Esophagus muscularis mucosa (tissue), 4 donors: ENCODE results near the gene CD79A. TPM values are rescaled to one million over a fixed set of nuclear protein-coding genes. Genes with fewer than 3 reads are reported as not detected.

Experiments used
- DNase-seq: peaks from one replicate; pipeline ENCODE4 v3.0.0-alpha.2; 2017; ENCODE audit errors: extremely low spot score
- H3K27ac ChIP-seq, 4 donors: fragments of 200-600 bp; sonication (generic); replicated peaks in 1 of 4; 1 replicate in 3 of 4; 2 replicates in 1 of 4; pipeline ENCODE4 v1.5.1; 2016 to 2019; ENCODE audit warnings: mild to moderate bottlenecking in 1 of 4
- H3K27me3 ChIP-seq, 4 donors: fragments of 200-600 bp; sonication (generic); one replicate each; pipeline versions ENCODE4 v1.5.1 to v1.6.0; 2016 to 2019
- H3K36me3 ChIP-seq, 4 donors: fragments of 200-600 bp; sonication (generic); one replicate each; pipeline ENCODE4 v1.5.1; 2016 to 2019
- H3K4me1 ChIP-seq, 4 donors: fragments of 200-600 bp; sonication (generic); one replicate each; pipeline ENCODE4 v1.5.1; 2016 to 2019
- H3K4me3 ChIP-seq, 4 donors: fragments of 200-600 bp; sonication (generic); 1 replicate in 2 of 4; 2 replicates in 2 of 4; pipeline ENCODE4 v1.5.1; 2016 to 2019; ENCODE audit warnings: mild to moderate bottlenecking in 4 of 4, moderate library complexity in 1 of 4
- H3K9me3 ChIP-seq, 4 donors: fragments of 200-600 bp; sonication (generic); 1 replicate in 3 of 4; 2 replicates in 1 of 4; pipeline ENCODE4 v1.5.1; 2016 to 2019
- CTCF ChIP-seq, 3 experiments: fragments of 200-600 bp in 2 of 3; fragments of 450-650 bp in 1 of 3; sonication (generic) in 2 of 3; IDR thresholded peaks; one replicate each; pipeline ENCODE4 v1.5.1; 2017 to 2019; ENCODE audit warnings: antibody characterized with exemption in 3 of 3, mild to moderate bottlenecking in 2 of 3, moderate library complexity in 1 of 3
- EP300 ChIP-seq: sonication (generic); formaldehyde crosslinking; IDR thresholded peaks from one replicate; pipeline ENCODE4 v1.6.1; 2017; ENCODE audit warnings: antibody characterized with exemption
- POLR2A ChIP-seq: fragments of 450-650 bp; IDR thresholded peaks from one replicate; pipeline ENCODE4 v1.6.1; 2017; ENCODE audit warnings: antibody characterized with exemption, moderate library complexity, mild to moderate bottlenecking, low read depth
- POLR2AphosphoS5 ChIP-seq, 2 donors: sonication (generic); formaldehyde crosslinking; IDR thresholded peaks; one replicate each; pipeline ENCODE4 v1.6.1; 2017; ENCODE audit warnings: antibody characterized with exemption in 2 of 2
- WGBS: methylation state at CpG from one replicate; pipeline ENCODE4 v1.1.5; 2018; 5-methylcytosine and 5-hydroxymethylcytosine counted together
- intact Hi-C: fragments of 100-400 bp; cut with DNase I; formaldehyde crosslinking; loops from one replicate; pipeline ENCODE4 v1.15.1; 2023
- total RNA-seq, 4 donors: library from RNA; depleted of rRNA; stranded (reverse); fragments of >200 nt; gene quantifications; one replicate each; pipeline versions ENCODE4 v1.1.0 to v1.2.1, GENCODE V29; 2016

The CD79A gene
- total RNA-seq, 4 donors from 2014 or later = 0.71 to 2.2 TPM; not detected in 2

DNA sequence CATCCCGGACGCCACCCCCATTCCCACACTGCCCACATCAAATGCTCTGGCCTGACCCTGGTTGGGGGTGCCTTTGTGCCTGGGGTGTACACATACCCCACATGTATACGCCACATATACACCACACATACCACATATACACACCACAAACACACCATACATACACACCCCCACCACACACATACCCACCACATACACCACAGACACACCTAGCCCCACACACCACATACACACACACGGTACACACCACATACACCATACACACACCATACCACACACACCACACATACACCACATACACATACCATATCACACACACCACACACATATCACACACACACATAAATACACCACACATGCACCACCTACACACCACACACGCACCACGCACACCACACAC is 41.0 kb downstream of the CD79A start:
- H3K4me3 ChIP-seq = no peak overlapping the region
- H3K9me3 ChIP-seq = no peaks in the 10 kb centered on the region
- no peak overlapping the region for H3K27ac ChIP-seq
- intact Hi-C loops = no loop called here
- no peak for DNase-seq
- TF ChIP-seq CTCF (IDR thresholded peaks at IDR 0.05) (no peak), POLR2A (no peak), POLR2AphosphoS5 (IDR thresholded peaks at IDR 0.05) (no peak), EP300 (no peak)
- H3K36me3 ChIP-seq = no peaks in the 10 kb centered on the region
- H3K27me3 ChIP-seq = peaks cover 5 to 98% (median 68%) of the 10 kb centered on the region in 4 donors
- 86% methylated on average over 6 of the region's 6 CpGs for WGBS
- peaks cover 0 to 19% (median 15%) of the 10 kb centered on the region in 4 donors for H3K4me1 ChIP-seq

GRCh38 chr19:41918653-41919244 is 41.7 kb downstream of the CD79A start:
- Histone ChIP-seq H3K4me1 (peaks cover 0 to 13% (median 10%) of the 10 kb centered on the region in 4 donors), H3K9me3 (no peaks in the 10 kb centered on the region), H3K36me3 (no peaks in the 10 kb centered on the region), H3K27me3 (peaks cover 1 to 98% (median 64%) of the 10 kb centered on the region in 4 donors), H3K4me3 (no peak overlapping the region), H3K27ac (no peak overlapping the region)
- no peak for DNase-seq
- WGBS = 90% methylated on average over 5 of the region's 5 CpGs
- TF ChIP-seq POLR2A (no peak), POLR2AphosphoS5 (IDR thresholded peaks at IDR 0.05) (no peak), CTCF (IDR thresholded peaks at IDR 0.05) (no peak), EP300 (no peak)
- intact Hi-C loops = no loop called here

DNA sequence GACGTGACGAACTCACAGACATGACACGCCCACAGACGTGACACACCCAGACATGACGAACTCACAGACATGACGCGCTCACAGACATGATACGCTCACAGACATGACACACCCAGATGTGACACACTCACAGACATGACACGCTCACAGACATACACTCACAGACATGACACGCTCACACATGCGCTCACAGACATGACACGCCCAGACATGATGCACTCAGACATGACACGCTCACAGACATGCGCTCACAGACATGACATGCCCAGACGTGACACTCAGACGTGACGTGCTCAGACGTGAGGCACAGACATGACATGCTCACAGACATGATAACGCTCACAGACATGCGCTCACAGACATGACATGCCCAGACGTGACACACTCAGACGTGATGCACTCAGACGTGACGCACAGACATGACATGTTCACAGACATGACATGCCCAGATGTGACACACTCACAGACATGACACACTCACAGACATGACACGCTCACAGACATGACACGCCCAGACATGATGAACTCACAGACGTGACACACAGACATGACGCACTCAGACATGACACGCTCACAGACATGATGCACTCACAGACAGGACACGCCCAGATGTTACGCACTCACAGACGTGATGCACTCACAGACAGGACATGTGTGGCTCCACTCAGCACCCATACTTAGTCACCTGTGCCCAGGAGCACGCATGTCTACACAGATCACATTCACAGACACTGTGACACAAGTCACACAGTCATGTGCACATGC is 43.1 kb downstream of the CD79A start:
- no peaks in the 10 kb centered on the region for H3K36me3 ChIP-seq
- no peak for DNase-seq
- intact Hi-C loops = no loop called here
- H3K4me3 ChIP-seq = no peak overlapping the region
- peaks cover 0 to 100% (median 65%) of the 10 kb centered on the region in 4 donors for H3K27me3 ChIP-seq
- no peaks in the 10 kb centered on the region for H3K9me3 ChIP-seq
- no peak overlapping the region for H3K27ac ChIP-seq
- WGBS = 78% methylated on average over 24 of the region's 33 CpGs
- TF ChIP-seq CTCF (IDR thresholded peaks at IDR 0.05) = no peak
- H3K4me1 ChIP-seq = peaks cover 0 to 9% (median 7%) of the 10 kb centered on the region in 4 donors

- Histone ChIP-seq H3K9me3 (no peaks in the 10 kb centered on the region), H3K27me3 (peaks cover 0 to 100% (median 61%) of the 10 kb centered on the region in 4 donors), H3K4me1 (peaks cover 0 to 3% (median under 1%) of the 10 kb centered on the region in 4 donors), H3K4me3 (no peak overlapping the region), H3K27ac (no peak overlapping the region), H3K36me3 (no peaks in the 10 kb centered on the region)
- DNase-seq = no peak
- 13% methylated on average over 15 of the region's 26 CpGs for WGBS
- TF ChIP-seq EP300 (no peak), POLR2AphosphoS5 (IDR thresholded peaks at IDR 0.05) (no peak), POLR2A (no peak), CTCF (IDR thresholded peaks at IDR 0.05) (no peak)
- intact Hi-C loops = no loop called here
Observed at GRCh38 chr19:41920882-41921576, 44.0 kb downstream of the CD79A start.
